GM12801 (cell line): ENCODE measurements around the gene CORO1C.

Source experiments
- CTCF ChIP-seq: IDR thresholded peaks from one replicate; pipeline ENCODE4 v1.5.1; 2011; ENCODE audit warnings: control low read depth; ENCODE audit not compliant: insufficient read length; ENCODE audit errors: extremely low read depth

Gene CORO1C

DNA sequence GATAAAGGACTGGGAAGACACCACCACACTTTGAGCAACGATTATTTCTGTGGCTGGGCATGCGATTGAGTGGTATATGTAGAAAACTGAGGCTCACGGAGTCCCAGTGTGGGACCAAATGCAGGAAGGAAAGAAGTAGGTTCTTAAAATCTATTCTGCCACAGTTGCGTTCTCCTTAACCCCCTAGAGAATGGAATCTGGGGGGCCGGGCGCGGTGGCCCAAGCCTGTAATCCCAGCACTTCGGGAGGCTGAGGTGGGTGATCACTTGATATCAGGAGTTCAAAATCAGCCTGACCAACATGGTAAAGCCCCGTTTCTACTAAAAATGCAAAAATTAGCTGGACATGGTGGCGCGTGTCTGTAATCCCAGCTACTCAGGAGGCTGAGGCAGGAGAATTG is 29.9 kb upstream of the CORO1C start:
- no peak for TF ChIP-seq CTCF

DNA sequence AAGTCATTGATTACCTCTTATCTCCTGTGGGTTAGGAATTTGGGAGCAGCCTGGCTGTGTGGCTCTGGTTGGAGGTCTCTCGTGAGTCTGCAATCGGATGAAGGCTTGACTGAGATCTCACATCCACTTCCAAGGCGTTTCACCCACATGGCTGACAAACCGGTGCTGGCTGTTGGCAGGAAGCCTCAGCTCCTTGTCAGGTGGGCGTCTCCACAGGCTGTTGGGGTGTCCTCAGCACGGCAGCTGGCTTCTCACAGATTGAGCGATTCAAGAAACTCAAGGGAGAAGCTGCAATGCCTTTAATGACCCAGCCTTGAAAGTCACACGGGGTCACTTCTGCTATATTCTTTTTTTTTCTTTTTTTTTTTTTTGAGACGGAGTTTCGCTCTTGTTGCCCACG is 28.6 kb upstream of the CORO1C start:
- no peak for TF ChIP-seq CTCF

DNA sequence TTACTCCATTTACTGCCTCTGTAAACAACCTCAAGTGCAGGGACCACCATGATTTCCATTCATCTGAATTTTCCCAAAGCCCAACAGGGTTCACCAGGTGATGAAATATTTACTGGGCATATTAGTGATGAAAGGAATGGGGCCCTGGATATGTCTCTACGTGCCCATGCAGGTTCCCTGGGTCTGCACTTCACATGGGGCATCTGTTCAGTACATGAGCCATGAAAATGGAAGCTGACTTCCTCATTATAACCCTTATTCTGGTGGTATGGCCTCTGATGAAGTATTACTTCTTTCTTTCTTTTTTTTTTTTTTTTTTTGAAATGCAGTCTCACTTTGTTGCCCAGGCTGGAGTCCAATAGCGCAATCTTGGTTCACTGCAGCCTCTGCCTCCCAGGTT is 26.5 kb upstream of the CORO1C start:
- no peak for TF ChIP-seq CTCF

- TF ChIP-seq CTCF = no peak
Measured at GRCh38 chr12:108756421-108756820, 25.1 kb upstream of the CORO1C start.

DNA sequence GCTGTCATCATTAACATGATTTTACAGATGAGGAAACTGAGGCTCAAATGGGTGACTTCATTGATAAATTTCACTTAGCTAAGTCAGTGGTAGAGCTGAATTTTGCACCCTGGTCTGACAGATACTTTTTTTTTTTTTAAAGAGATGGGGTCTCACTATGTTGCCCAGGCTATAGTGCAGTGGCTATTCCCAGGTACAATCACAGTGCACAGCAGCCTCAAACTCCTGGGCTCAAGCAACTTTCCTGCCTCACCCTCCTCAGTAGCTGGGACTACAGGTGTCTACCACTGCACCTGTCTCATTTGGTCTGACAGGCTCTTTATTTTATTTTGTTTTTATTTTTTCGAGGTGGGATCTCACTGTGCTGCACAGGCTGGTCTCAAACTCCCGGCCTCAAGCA is 24.2 kb upstream of the CORO1C start:
- no peak for TF ChIP-seq CTCF

DNA sequence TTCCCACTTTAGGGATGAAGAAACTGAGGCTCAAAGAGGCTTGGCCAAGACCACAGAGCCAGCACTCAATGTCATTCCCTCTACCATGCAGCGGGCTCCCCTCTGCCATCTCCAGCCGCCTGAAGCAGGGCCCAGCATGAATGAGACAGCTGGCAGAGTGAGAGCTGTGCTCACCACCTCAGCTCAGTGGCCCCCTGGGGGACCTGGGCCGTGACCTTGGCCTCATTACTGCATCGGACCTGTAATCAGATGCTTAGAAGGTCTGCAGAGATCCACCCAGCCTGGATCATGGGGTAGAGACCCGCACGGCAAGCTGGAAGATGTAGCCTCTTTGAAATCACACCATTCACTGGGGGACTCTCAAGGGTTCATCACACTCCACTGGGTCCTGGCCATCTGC is 22.7 kb upstream of the CORO1C start:
- no peak for TF ChIP-seq CTCF

- TF ChIP-seq CTCF = no peak
Measured at GRCh38 chr12:108752387-108752786, 21.1 kb upstream of the CORO1C start.

GRCh38 chr12:108751821-108752220 is 20.5 kb upstream of the CORO1C start:
- no peak for TF ChIP-seq CTCF
